NCI-H187 (cell line): ENCODE data around the gene EIF4E1B.
"Not testable (repeated sequence)": the region's sequence is repeated elsewhere in the genome, so short reads cannot be mapped to it uniquely, and the experiment has no call there.

Experiments
- DNase-seq, 2 experiments: peaks; one replicate each; lab custom pipeline; 2025; lab: John Stamatoyannopoulos, UW

Gene EIF4E1B, protein sequence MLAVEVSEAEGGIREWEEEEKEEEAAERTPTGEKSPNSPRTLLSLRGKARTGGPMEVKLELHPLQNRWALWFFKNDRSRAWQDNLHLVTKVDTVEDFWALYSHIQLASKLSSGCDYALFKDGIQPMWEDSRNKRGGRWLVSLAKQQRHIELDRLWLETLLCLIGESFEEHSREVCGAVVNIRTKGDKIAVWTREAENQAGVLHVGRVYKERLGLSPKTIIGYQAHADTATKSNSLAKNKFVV

GRCh38 chr5:176629853-176630680, at the start of gene EIF4E1B, which contains the start of gene SNCB:
Gene EIF4E1B, plus strand, starts transcription at chr5:176630675. Its CDS starts 12,113 bp downstream, at chr5:176642788.
Gene SNCB, minus strand, starts transcription at chr5:176630534. Its CDS starts 880 bp downstream, at chr5:176629654.
- DNase-seq: peak in 1 of 2 experiments; percentile 31

GRCh38 chr5:176581361-176581760, 49.1 kb upstream of the EIF4E1B start:
- DNase-seq: no peak

- no peak for DNase-seq
Observed at GRCh38 chr5:176583076-176583475, 47.4 kb upstream of the EIF4E1B start.

- DNase-seq: no peak
Observed at GRCh38 chr5:176587398-176587797, 43.1 kb upstream of the EIF4E1B start.

GRCh38 chr5:176588297-176588696, 42.2 kb upstream of the EIF4E1B start:
- no peak for DNase-seq

GRCh38 chr5:176589039-176589769, 41.3 kb upstream of the EIF4E1B start:
- no peak for DNase-seq

- DNase-seq: peak; percentile 55 to 88
Observed at GRCh38 chr5:176590035-176590717, 40.3 kb upstream of the EIF4E1B start.

DNA sequence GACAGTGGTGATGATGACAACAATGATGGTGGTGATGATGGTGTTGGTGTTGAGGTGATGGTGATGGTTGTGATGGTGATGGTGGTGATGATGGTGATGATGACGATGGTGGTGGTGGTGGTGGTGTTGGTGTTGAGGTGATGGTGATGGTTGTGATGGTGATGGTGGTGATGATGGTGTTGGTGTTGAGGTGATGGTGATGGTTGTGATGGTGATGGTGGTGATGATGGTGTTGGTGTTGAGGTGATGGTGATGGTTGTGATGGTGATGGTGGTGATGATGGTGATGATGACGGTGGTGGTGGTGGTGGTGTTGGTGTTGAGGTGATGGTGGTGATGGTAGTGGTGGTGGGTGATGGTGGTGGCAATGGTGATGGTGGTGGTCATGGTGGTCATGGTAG, 38.8 kb upstream of the EIF4E1B start:
- DNase-seq: not testable (repeated sequence)

GRCh38 chr5:176592573-176592972, 37.9 kb upstream of the EIF4E1B start:
- no peak for DNase-seq

DNA sequence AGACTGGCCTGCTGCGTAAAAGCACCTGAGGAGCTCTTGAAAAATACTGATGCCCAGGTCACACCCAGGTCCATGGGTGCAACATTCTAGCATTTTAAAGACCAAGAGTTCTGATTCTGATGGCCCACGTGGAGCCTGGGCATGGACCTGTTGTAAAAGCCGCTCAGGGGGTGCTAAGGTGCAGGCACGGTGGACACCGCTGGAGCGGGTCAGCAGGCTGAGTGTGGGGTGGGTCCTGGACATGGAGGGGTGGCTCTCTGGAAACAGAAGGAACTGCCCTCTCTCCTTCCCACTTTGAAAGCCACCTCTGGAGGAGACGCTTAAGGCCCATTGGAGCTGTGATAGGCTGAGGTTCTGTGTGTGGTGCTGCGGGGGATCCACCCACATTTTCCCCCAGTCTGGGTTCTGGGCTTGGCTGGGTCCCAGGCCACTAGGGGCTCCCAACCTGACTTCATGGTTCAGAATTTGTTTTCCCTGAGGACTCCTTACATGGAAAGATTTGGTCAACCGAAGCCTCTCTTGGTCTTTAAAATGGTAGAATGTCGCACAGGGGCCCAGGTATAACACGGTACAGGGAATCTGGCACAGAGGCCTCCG, 37.1 kb upstream of the EIF4E1B start:
- DNase-seq: no peak

GRCh38 chr5:176594554-176594953, 35.9 kb upstream of the EIF4E1B start:
- no peak for DNase-seq

DNA sequence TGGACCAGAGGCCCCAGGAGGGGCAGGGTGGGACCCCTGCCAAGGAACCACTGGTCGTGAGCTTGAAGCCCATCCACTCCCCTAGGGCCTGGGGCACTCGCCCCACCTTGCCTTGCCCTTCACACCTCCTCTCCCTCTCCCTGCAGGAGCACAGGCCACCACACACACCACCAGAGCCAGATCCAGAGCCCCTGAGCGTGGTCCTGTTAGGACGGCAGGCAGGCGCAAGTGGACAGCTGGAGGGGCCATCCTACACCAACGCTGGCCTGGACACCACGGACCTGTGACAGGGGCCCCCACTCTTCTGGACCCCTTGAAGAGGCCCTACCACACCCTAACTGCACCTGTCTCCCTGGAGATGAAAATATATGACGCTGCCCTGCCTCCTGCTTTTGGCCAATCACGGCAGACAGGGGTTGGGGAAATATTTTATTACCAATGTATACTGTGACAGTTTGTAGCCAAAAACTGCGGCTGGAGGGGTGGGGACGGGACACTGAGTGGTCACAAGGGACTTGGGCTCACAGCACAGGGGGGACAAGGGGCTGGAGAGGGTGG, 35.0 kb upstream of the EIF4E1B start:
- DNase-seq: no peak

DNA sequence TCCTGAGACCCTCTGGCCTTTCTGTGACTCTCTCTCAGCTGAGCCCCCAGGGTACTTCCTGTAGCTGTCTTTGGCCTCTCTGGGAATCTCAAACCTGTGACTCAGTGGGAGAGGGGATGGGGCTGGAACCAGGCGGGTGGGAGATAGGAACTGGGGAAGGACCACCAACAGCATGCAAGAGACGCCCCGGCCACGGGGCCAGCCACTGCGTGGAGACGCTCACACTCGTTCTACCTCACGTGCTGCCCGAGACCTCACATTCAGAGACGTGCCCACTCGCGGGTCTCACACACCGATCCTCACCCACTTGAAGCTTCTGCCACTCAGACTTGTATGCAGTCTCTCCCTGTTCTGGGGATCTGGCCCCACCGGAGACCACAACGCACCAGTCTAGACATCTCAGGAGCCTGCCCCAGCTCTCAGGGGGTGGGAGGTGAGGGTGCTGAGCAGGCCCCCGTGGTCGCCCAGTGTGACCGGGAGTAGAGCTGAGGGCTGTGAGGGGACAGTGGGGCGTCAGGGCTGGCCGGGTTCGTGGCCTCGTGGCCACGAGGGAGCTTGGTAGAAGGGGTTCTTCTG, 34.3 kb upstream of the EIF4E1B start:
- DNase-seq: no peak

DNA sequence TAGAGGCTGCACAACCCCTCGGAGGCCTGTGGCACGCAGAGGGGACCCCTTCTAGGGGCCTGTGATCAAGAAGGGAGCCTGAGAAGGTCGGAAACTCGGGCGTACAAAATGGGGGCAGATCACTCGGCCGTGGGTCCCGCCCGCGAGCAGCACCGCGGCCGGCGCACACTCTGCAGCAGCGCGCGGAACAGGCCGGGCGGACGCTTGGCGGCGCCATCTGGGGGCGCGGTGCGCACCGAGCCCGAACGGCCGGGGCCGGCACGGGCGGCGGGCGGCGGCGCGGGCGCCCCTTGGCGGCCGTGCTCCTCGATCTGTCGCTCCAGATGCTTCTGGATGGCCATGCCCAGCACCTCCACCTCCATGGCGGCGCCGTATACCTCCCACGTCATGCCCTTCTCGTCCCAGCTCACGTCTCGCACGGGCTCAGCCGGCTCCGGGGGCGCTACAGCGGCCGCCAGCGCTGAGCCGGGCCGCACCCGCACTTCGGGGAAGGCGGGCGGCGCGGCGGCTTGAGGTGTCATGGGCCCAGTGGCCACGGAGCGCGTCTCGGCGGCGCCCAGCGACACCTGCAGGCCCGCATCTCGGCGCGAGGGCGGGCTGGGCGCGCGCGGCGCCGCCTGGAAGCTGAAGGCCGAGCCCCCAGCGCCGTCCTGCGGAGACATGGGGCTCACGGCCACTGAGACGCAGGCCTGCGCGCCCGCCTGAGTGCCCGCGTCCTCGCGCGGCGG, 33.6 kb upstream of the EIF4E1B start:
- no peak for DNase-seq

DNA sequence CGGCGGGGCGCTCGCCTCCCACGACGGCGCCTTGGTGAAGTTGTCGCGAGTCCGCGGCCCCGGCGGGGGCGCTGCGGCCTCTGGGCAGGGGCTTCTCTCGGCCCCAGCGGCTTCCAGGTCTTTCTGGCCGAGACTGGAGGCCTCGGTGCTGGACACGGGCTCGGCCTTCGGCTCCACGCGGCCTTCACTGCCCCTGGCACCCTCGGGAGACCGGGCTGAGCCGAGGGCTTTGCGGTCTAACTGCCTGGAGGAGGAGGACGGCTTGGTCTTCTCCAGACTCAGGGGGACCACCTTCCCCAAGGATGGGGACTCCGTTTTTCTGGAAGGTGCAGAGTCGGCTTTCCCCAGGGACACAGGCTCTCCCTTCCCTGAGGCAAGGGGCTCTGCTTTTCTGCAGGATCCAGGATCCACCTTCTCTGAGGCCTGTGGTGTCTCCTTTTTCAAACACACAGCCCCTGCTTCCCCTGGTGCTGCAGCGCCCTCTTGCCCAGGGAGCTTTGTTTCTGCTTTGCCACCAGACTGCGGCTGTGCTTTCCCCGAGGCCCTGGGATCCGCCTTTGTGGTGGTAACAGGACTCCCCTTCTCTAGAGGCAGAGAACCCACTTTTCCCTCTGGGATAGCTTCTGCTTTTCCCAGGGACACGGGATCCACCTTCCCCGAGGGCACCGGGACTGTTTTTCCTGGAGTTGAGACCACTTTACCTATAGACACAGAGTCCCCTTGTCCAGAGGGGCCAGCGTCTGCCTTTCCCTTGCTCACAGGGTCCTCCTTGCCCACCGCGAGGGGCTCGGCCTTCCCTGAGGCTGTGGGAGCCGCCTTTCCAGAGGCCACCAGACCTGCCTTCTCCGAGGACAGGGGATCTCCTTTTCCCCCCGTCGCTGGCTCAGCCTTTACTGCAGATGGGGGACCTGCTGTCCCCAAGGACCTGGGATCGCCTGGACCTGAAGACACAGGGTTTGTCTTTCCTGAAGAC, 32.8 kb upstream of the EIF4E1B start:
- no peak for DNase-seq

GRCh38 chr5:176599749-176600430, 30.6 kb upstream of the EIF4E1B start:
- DNase-seq: not testable (repeated sequence)

- no peak for DNase-seq
Observed at GRCh38 chr5:176601901-176602482, 28.5 kb upstream of the EIF4E1B start.

DNA sequence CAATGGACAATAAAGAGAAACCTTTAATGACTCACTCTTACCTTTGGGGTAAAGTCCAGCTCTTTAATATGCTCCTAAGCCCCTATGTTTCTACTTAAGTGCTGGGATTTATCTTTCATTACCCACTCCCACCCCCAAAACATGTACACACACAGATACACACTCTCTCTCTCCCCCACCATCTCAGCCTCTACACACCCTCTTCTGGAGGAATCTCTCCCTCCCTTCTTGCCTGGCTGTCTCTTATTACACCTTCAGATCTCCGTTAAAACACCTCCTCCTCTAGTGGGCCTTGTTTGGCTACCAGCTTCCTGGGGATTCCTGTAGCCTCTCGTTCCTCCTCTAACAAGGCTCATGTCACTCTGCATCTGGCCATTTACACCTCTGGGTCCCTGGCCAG, 27.4 kb upstream of the EIF4E1B start:
- DNase-seq: no peak
